HG02642 (cell line): Measurements from ENCODE around the gene CLEC17A.

Source experiments
- ATAC-seq: cut with Tn5 transposase; IDR thresholded peaks from one replicate; pipeline ENCODE4 v1.9.1; 2021; ENCODE audit warnings: mild to moderate bottlenecking; ENCODE audit not compliant: unreplicated experiment, poor library complexity

CLEC17A gene

GRCh38 chr19:14639536-14640277, 56.8 kb downstream of the CLEC17A start:
- no peak for ATAC-seq

- no peak for ATAC-seq
Observed at GRCh38 chr19:14648506-14648905, 65.6 kb downstream of the CLEC17A start.

GRCh38 chr19:14649020-14649419, 66.1 kb downstream of the CLEC17A start:
- ATAC-seq, result no peak

DNA sequence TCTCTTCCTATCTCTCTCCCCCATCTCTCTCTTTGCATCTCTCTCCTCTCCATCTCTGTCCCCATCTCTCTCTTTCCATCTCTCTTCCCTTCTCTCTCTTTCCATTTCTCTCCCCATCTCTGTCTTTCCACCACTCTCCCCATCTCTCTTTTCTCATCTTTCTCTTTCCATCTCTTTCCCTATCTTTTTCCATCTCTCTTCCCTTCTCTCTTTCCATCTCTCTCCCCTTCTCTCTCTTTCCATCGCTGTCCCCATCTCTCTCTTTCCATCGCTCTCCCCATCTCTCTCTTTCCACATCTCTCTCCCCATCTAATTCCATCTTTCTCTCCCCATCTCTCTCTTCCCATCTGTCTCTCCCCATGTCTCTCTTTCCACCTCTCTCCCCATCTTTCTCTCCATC, 67.3 kb downstream of the CLEC17A start:
- no peak for ATAC-seq

DNA sequence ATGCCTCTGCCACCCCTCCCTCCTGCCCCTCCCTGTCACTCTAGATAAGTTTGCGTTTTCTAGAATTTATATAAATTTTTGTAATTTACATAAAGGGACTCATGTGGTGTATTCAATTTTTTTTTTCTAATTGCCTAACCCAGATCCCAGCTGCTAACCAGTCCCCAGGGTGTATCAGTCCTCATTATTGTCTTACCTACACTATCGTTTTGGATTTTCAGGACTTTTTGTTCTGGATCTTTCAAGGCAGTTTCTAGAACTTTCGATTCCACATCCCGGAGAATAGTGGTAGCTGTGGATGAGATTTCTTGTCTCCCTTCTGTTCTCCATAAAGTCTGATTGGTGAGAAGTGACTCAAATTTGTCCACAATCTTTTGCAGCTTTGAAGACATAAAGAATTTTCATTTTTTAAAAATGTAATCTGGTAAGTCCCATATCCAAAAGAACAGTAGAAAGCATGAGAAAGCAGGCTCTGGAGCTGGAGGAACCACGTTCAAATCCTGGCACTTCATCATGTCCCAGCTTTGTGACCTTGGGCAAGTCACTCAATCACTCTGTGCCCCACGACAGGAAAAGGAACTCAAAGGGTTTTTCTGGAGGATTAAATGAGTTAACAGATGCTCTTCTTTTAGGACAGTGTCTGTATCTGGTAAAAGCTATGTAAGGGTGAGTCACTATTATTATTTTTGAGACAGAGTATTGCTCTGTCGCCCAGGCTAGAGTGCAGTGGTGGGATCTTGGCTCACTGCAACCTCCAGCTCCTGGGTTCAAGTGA, 72.1 kb downstream of the CLEC17A start:
- ATAC-seq, result no peak

DNA sequence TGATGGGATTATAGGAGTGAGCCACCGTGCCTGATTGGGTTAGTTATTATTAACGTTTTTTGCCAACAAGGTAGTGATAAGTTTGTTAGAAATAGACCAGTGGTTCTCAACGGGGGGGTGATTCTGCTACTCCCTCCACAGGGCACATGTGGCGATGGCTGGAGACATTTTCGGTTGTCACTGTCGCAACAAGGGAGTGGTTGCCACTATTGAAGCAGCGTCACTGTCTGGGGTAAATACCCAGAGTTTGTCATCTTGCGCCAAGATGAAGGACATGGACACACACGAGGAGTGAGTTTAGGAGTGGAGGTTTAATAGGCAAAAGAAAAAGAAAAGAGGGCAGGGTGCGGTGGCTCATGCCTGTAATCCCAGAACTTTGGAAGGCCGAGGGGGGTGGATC, 72.8 kb downstream of the CLEC17A start:
- ATAC-seq, result no peak

DNA sequence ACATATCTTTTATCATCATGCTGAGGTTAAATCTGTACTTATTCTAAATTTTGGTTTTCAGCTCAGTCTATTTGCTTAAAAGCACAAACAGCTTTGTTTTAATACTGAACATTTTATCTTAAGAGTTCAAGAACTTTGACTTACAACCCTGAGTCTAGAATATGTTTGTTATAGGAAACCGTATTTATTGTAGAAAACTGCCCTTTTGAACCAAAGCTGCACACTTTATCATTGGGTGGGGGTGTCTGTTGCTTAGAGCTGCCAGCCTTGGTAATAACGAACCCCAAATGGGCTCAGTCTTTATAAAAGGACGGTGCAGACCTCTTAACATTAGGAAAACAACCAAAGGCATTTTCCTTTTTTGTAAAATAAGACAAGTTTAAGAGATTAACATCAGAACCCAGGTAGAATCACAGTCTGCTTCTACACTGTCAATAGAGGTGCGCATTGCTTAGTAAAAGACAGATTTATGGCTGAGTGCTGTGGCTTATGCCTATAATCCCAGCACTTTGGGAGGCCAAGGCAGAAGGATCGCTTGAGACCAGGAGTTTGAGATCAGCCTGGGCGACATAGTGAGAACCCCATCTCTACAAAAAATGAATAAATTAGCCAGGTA, 77.1 kb downstream of the CLEC17A start:
- ATAC-seq, result no peak

- ATAC-seq, result no peak
Observed at GRCh38 chr19:14661372-14661924, 78.6 kb downstream of the CLEC17A start.
